T-helper 9 cell (primary cell): ENCODE data around the gene NDUFA5.
"Not testable (repeated sequence)": the region's sequence is repeated elsewhere in the genome, so short reads cannot be mapped to it uniquely, and the experiment has no call there.

ENCODE experiments used
- DNase-seq: peaks from one replicate; pipeline ENCODE4 v3.0.0-alpha.2; 2020

The NDUFA5 gene

DNA sequence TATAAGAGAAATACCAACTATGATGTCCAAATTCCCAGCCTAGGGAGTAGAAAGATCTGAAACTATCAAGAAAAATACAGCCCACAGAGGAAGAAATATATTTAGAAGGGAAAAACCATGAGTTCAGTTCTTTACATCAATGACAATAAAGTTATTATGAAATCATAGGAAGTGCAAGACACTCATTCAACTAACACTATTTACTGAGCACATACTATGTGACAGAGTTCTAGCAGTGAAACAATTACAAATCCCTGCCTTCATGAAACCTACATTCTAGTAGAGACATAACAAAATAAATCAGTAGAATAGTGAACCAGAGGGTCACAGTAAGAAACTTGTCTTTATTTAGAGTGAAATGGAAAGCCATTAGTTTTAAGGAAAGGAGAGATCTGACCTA, 2.1 kb downstream of the NDUFA5 start:
- DNase-seq: no peak

DNA sequence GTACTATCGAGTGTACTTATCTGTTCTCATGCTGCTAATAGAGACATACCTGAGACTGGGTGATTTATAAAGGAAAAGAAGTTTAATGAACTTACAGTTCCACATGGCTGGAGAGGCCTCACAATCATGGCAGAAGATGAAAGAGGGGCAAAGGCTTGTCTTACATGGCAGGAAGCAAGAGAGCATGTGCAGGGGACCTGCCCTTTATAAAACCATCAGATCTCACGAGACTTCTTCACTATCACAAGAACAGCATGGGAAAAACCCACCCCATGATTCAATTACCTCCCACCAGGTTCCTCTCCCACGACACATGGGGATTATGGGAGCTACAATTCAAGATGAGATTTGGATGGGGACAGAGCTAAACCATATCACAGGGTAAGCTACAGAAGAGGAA, 4.5 kb downstream of the NDUFA5 start:
- no peak for DNase-seq

DNA sequence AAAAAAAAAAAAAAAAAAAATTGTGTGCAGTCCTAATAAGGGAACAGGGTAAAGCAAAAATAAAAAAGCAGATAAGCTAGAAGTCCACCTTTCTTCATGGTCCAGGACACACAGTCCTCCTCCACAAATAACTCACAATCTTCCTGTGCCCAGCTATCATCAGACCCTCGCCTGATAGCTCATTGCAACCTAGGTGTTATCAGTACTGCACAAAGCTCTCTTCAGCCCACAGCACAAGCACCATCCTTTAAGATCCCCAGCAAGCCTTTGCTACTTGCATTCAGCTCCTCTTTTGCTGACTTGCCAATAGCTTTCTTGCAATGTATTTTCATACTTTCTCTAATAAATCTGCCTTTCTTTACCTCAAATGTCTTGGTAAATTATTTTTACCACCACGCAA, 5.0 kb downstream of the NDUFA5 start:
- no peak for DNase-seq

DNA sequence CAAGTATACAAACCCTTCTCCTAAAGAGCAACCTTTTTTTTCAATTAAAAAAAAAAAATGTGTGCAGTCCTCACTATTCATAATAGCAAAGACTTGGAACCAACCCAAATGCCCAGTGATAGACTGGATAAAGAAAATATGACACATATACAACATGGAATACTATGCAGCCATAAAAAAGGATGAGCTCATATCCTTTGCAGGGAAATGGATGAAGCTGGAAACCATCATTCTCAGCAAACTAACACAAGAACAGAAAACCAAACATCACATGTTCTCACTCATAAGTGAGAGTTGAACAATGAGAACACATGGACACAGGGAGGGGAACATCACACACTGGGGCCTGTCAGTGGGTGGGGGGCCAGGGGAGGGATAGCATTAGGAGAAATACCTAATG, 5.5 kb downstream of the NDUFA5 start:
- not testable (repeated sequence) for DNase-seq

DNA sequence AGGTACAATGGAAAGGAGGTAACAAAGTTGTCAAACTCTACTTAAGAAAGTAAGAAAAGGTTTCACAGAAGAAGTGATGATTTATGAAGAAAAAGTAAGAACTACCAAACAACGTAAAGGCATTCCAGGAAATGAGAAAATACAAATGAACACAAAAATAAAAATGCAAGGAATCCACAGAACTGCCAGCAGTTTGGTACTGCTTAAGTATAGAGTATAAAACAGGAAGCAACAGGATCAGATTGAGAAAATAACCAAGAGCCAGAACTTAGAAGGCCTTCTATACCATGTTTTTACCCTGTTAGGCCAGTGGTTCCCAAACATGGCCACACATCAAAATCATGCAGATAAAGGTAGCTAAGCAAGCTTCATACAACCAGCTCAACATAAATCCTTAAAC, 9.2 kb downstream of the NDUFA5 start:
- DNase-seq: no peak

DNA sequence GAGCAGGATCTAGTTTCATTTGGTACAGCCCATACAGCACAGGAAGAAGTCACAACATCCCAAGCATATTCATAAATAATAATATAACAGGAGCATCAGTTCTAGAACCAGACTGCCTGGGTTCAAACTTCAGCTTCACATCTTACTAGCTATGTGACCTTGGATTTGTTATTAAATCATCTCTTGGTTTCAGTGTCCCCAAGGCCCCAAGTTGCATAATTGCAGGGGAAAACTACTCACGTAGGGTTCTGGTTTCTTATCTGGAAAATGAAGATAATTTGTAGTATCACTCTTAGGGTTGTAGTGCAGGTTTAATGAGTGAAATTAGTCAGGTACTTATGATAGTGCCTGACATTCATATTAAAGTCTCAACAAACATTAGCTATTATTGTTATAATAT, 17.7 kb downstream of the NDUFA5 start:
- DNase-seq: no peak

DNA sequence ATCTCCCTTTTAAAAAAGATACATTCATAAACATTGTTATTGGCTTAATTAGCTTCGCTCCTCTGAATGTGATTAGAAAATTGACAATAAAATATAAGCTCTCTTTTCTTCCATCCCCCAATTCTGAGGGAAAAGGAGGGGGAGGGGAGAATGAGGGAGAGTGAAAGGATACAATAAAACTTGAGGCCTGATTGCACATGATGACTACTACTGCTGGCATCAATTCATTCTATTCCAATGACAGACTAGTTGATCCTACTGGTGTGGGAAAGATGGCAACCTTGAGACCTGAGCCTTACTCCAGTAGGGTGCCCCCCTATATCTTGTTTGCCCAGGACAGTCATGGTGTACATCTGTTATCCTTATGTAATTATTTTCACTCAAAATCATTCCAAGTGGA, 18.7 kb downstream of the NDUFA5 start:
- DNase-seq: no peak

DNA sequence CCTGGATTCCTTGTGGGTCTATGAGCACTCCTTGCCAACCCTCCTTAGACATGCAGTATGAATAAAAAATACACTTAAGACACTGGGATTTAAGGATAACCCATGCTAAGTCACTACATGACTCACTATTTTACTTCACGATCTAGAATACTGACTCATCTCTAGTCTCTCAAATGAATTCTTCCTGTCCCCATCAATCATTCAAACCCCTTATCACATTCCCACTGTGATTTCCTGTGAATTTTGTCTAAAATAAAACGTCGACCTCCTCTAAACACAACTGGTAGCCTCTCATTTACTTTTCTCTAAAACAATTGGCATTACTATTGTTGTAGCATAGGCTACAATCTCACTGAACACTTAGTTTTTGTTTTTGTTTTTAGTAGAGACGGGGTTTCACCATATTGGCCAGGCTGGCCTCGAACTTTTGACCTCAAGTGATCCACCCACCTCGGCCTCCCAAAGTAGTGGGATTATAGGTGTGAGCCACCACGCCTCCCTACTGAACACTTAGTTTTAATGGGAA, 19.4 kb downstream of the NDUFA5 start:
- no peak for DNase-seq

DNA sequence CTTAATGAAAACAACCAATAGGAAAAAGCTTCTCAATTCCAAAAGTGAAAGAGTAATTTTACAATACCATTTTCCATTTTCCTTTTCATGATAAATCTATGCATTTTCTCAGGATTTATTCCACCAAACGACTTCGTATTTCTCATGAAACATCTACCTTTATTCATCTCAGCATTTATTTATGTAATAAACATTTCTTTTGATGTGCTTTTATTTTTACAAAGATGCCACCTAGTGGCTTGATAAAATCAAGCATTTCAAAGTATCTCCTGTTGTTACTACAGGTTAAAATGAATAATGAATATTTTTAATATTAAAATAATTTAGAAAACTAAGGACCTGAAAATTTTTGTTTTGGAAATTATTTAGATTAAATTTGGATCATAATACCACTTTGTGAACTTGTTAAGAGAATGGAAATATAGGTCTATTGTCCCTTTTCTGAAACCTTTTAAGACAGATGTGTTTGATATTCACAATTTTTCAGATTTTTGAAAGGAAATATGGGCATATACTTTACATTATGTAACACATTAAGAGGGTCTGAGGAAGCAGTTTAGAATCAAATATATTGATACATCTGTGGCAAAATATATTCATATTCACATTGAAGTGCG, 20.5 kb downstream of the NDUFA5 start:
- DNase-seq: no peak

DNA sequence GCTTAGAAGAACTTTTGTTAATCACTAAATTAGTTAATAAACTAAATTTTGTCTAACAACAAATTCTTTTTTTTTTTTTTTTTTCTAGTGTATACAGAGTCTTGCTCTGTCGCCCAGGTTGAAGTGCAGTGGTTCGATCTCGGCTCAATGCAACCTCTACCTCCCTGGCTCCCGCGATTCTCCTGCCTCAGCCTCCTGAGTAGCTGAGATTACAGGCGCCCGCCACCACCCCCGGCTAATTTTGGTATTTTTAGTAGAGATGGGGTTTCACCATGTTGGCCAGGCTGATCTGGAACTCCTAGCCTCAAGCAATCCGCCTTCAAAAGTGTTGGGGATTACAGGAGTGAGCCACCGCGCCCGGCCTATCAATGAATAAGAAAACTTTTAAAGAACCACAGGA, 22.1 kb downstream of the NDUFA5 start:
- no peak for DNase-seq

DNA sequence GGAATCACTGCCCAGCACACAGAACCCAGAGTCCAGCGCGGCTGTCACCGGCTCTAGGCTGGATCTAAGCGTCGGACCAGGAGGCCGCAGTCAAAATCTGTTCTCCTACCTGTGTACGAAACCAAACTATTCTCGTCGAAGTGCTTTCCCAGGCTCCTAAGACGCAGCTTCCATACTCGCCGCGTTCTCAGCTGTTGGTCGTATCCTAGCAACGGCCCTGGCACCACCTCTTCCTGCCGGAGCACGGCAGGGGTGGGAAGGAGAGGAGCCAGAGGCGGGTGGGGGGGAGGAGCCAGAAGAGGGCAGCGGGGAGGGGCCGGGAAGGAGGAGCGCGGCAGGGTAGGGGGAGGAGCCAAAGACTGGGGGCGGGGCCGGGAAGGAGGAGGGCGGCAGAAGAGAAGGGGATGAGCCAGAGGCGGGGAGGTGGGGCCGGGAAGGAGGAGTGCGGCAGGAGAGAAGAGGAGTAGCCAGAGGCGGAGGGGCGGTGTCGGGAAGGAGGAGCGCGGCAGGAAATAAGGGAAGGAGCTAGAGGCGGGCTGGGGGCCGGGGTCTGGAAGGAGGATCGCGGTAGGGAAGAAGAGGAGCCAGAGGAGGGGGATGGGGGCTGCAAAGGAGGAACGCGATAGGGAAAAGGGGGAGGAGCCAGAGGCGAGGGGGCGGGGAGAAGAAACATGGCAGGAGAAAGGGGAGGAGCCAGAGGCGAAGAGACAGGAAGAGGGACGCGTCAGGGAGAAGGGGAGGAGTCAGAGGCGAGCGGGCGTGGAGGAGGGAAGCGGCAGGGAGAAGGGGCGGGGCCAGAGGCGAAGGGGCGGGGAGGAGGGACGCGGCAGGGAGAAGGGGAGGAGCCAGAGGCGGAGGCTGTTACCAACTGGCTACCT, 23.0 kb downstream of the NDUFA5 start, which contains the start of gene IQUB:
IQUB (minus strand) TSS at position 213 of the 878 bp plus-strand sequence. CDS start 22,255 bp downstream, outside the sequence.
- peak; percentile 99 for DNase-seq

DNA sequence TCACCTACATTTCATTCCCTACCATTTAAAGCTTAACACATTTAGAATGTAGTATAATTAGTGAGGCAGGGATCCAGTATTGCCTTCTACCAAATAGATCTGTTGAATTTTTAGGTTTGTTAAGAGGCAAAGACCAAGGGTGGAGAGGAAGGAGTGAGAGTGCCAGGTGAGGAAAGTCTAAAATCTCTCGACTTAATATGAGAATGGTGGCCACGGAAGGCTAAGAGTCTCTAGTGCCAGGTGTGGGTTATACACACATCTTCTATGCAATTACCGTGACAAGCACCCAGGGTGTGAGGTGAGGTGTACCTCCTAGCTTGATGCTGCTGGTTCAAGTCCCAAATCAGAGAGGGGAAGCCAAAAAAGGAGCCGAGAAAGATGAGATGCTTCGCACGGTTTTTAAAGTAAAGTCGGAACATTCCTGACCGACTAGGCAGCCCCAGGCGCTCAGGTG, 23.7 kb downstream of the NDUFA5 start:
- no peak for DNase-seq

DNA sequence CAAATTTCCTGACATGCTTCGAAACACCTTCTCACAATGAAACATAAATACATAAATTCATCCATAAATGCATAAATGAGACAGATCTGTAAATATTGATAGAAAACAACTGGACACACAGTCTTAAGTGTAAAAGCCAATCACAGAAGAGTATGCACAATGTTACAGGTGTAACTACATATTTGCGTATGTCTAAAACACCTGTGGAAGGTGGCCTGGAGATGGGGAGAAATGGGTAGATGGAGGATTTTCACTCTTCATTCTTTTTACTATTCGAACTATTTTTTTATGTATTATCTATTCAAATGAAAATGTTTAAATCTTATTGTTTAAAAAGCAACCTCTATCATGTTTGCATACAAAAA, 24.1 kb downstream of the NDUFA5 start:
- no peak for DNase-seq

DNA sequence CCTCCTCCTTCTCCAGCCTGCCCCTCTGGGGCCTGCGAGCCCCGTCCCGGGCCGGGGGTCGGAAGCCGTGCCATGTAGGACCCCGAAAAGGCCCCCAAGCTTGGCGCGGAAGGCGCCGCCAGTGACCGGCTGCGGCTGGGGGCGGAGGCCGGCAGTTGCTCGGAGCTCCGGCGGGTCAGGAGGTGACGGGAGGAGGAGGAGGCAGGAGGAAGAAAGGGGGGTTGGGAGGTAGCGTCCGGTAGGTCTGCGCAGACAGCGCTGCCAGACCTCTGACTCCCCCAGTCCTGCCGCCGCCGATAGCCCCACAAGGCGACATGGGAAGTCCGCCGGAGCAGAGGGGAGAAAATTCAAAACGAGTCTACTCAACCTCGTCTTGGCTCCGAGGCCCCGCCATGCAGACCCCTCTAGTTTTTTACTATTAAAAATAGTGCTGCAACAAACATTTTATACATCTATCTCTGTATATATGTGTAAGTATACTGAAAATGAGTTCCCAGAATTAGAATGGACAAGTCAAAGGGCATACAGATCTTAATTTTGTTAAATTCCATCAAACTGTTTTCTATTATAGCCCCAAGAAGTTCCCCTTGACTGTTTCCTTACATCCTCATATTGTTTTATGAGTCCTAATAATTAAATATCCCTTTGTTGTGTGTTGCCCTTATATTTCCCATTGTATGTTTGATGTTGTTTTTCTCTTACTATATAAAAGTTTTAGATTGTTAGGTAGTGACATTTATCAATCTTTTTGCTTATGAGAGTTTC, 24.6 kb downstream of the NDUFA5 start:
- peak; percentile 11 for DNase-seq

DNA sequence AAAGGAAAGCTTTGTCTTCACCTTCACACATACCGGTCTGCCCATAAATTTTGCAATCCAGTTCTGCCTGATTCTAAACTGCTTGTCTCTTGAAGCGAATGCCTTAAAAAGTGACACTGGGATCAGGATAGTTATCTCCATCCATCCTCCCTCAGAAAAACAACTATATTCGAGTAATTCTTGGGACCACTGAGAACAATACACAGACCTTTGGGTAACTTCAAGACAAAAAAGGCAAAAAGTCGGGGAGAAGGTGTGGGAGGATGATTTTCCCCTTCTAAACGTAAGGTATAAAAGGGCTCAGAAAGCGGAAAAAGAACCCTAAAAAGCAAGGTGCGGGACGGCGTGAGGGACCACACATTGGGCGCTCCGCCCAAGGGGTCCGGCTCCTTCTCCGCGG, 25.3 kb downstream of the NDUFA5 start:
- DNase-seq: not testable (repeated sequence)

DNA sequence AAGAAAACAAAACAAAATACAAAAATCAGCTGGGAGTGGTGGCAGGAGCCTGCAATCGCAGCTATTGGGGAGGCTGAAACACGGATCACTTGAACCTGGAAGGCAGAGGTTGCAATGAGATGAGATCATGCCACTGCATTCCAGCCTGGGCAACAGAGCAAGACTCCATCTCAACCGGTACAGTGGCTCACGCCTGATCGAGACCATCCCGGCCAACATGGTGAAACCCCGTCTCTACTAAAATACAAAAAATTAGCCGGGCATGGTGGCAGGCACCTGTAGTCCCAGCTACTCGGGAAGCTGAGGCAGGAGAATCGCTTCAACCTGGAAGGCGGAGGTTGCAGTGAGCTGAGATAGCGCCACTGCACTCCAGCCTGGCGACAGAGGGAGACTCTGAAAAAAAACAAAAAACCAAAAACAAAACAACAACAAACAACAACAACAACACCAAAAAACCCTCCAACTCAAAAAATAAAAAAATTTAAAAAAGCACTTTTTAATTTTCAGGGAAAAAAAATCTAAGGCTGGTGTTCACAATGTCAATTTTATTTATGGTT, 27.5 kb downstream of the NDUFA5 start:
- DNase-seq: not testable (repeated sequence)

DNA sequence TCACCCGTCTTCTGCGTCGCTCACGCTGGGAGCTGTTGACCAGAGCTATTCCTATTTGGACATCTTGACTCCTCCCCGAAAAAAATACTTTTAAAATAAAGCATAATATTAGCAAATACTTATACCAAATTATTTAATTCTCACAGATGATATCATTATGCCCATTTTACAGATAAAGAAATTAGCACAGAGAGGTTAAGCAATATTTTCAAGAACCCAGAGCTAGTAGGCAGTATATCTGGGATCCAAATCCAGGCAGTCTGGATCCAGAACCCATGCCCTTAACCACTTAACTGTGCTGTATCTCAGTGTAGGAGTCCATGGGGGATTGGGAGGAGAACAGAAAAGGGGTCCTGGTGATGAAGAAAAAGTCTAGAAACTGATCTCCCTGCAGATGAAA, 29.4 kb downstream of the NDUFA5 start:
- no peak for DNase-seq

DNA sequence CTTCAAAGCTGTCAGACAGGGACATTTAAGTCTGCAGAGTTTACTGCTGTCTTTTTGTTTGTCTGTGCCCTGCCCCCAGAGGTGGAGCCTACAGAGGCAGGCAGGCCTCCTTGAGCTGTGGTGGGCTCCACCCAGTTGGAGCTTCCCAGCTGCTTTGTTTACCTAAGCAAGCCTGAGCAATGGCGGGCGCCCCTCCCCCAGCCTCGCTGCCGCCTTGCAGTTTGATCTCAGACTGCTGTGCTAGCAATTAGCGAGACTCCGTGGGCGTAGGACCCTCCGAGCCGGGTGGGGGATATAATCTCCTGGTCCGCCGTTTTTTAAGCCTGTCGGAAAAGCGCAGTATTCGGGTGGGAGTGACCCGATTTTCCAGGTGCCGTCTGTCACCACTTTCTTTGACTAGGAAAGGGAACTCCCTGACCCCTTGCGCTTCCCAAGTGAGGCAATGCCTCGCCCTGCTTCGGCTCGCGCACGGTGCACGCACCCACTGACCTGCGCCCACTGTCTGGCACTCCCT, 29.8 kb downstream of the NDUFA5 start:
- not testable (repeated sequence) for DNase-seq

DNA sequence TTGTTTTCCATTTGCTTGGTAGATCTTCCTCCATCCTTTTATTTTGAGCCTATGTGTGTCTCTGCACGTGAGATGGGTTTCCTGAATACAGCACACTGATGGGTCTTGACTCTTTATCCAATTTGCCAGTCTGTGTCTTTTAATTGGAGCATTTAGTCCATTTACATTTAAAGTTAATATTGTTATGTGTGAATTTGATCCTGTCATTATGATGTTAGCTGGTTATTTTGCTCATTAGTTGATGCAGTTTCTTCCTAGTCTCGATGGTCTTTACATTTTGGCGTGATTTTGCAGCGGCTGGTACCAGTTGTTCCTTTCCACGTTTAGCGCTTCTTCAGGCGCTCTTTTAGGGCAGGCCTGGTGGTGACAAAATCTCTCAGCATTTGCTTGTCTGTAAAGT, 31.1 kb downstream of the NDUFA5 start:
- DNase-seq: not testable (repeated sequence)

DNA sequence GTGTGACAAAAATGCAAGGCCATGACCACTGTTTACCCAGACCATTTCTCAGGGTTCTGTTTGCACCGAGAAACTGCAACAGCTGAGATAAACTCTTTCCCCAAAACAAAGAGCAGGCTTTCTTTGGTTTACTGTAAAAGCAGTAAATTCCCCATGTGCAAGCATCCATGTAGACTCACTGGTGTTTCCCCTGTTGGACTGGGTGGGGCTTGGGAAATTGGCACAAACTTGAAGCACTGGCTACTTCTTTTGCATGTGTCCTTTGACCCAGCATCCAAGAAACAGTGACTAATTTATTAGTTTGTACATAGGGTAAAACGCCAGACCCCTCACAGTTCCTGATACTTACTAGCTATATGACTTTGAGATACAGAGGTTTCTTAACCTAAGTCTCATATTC, 35.6 kb downstream of the NDUFA5 start:
- no peak for DNase-seq

DNA sequence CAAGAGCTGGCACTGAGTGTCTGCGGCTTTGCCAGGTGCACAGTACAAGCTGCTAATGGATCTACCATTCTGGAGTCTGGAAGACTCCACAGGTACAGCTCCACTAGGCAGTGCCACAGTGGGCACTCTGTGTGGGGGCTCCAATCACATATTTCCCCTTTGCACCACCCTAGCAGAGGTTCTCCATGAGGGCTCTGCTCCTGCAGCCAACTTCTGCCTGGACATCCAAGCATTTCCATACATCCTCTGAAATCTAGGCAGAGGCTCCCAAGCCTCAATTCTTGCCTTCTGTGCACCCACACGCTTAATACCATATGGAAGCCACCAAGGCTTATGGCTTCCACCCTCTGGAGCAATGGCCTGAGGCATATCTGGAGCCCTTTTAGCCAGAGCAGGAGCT, 52.4 kb downstream of the NDUFA5 start:
- no peak for DNase-seq

DNA sequence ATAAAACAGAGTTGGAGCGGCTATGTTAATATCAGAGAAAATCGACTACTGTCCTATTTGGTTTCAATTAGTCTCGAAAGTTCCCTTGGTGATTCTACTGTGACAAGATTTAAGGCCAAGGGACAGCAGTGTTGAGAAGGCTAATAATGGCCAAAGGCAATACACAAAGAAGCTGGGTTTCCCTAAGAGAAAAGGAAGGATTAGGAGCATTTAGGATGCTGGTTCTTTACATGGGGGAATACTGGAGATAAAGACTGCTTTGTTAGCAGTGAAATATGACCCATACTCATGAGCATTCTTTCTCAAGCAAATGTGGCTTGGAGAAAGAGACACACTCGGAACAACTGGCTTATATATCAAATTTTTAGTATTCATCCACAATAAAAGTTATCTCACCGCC, 55.4 kb downstream of the NDUFA5 start:
- no peak for DNase-seq
